ENCODE results near the gene ZCCHC24. TPM values are rescaled to one million over a fixed set of nuclear protein-coding genes. Genes with fewer than 3 reads are reported as not detected.

Gene ZCCHC24
- total RNA-seq, 1 experiment from 2014 or later, result 3.8 TPM

- H2BK12ac ChIP-seq (ENCODE audit: insufficient read length, low read depth, low read length), result no peak overlapping the region
- H4K5ac ChIP-seq (ENCODE audit: insufficient read length, low read depth, low read length), result no peak overlapping the region
- H3K18ac ChIP-seq (ENCODE audit: insufficient read length, low read depth, low read length), result no peak overlapping the region
- no peak overlapping the region; a peak in 1 of 5 replicates for H3K4me3 Mint-ChIP-seq
- H3K27ac Mint-ChIP-seq, result peak overlapping the region in 2 of 3 experiments; percentile 4 to 37; a peak in 3 of 7 replicates
- no peaks in the 10 kb centered on the region for H3K4me1 ChIP-seq (ENCODE audit: insufficient read depth, low read length)
- no peak overlapping the region for H3K56ac ChIP-seq (ENCODE audit: insufficient read length, low read depth, low read length)
- H2BK15ac ChIP-seq (ENCODE audit: low read depth, low read length), result no peak overlapping the region
- H2AFZ ChIP-seq (ENCODE audit: low read length), result no peak overlapping the region
- WGBS (ENCODE audit: extremely low coverage, insufficient read length, low lambda C conversion rate), result no CpG with 5 or more reads among the region's 17 CpGs
- H3K36me3 Mint-ChIP-seq (ENCODE audit: insufficient read depth in 1 of 3, low read depth in 3 of 3), result no peaks in the 10 kb centered on the region
- H3K9ac ChIP-seq (ENCODE audit: extremely low read depth, insufficient read length, low read length), result no peak overlapping the region
- H3K23me2 ChIP-seq (ENCODE audit: insufficient read length, low read depth, low read length, poor library complexity, severe bottlenecking), result no peaks in the 10 kb centered on the region
- no peak for DNase-seq
- TF ChIP-seq CTCF (conservative IDR thresholded peaks at IDR 0.05), result no peak
- H2BK20ac ChIP-seq (ENCODE audit: low read depth, low read length, poor library complexity, severe bottlenecking), result no peak overlapping the region
- H3K4ac ChIP-seq (ENCODE audit: low read depth, low read length), result no peak overlapping the region
- H3K4me2 ChIP-seq (ENCODE audit: insufficient read depth, insufficient read length, low read length), result no peak overlapping the region
- no peak overlapping the region for H2BK5ac ChIP-seq (ENCODE audit: insufficient read length, low read length)
- no peaks in the 10 kb centered on the region for H3K9me3 Mint-ChIP-seq
- no peaks in the 10 kb centered on the region for H3K79me2 ChIP-seq (ENCODE audit: insufficient read depth, low read length)
- no peak overlapping the region for H4K91ac ChIP-seq (ENCODE audit: insufficient read length, low read depth, low read length)
- no peaks in the 10 kb centered on the region for H3K79me1 ChIP-seq (ENCODE audit: insufficient read depth, low read depth, low read length, poor library complexity, severe bottlenecking)
- no peaks in the 10 kb centered on the region for H3K9me3 ChIP-seq (ENCODE audit: control insufficient read depth, low read depth, low read length)
- H4K20me1 ChIP-seq (ENCODE audit: control insufficient read depth, insufficient read depth, insufficient read length), result no peaks in the 10 kb centered on the region
- no peak overlapping the region for H3K27ac ChIP-seq (ENCODE audit: insufficient read length, low read depth, low read length)
- H3K23ac ChIP-seq (ENCODE audit: insufficient read length, low read depth, low read length), result no peak overlapping the region
- H3K4me1 Mint-ChIP-seq, result peaks cover 5 to 41% of the 10 kb centered on the region in 2 experiments
- H2AK5ac ChIP-seq (ENCODE audit: insufficient read length, low read length), result no peak overlapping the region
- H3K27me3 Mint-ChIP-seq (ENCODE audit: low read depth), result peaks cover 11% of the 10 kb centered on the region
- no peak overlapping the region for H3T11ph ChIP-seq (ENCODE audit: low read length)
- no peak overlapping the region for H4K8ac ChIP-seq (replicated peaks; ENCODE audit: insufficient read length, low read depth, low read length)
- no peaks in the 10 kb centered on the region for H3K27me3 ChIP-seq (ENCODE audit: insufficient read depth, low read length)
- H3K14ac ChIP-seq (ENCODE audit: insufficient read depth, low read length), result no peak overlapping the region
- H2BK120ac ChIP-seq (ENCODE audit: low read depth, low read length, poor library complexity, severe bottlenecking), result no peak overlapping the region
These were observed 9.2 kb downstream of the ZCCHC24 start for GRCh38 chr10:79436066-79436849.
